Measurements from ENCODE around the gene RNF113B. TPM values are rescaled to one million over a fixed set of nuclear protein-coding genes. Genes with fewer than 3 reads are reported as not detected.
A peak's percentile ranks its signal among the peaks of the same experiment; 100 is the strongest.

RNF113B gene
- total and polyA plus RNA-seq, 4 donors = 0.64 TPM; not detected in 3

DNA sequence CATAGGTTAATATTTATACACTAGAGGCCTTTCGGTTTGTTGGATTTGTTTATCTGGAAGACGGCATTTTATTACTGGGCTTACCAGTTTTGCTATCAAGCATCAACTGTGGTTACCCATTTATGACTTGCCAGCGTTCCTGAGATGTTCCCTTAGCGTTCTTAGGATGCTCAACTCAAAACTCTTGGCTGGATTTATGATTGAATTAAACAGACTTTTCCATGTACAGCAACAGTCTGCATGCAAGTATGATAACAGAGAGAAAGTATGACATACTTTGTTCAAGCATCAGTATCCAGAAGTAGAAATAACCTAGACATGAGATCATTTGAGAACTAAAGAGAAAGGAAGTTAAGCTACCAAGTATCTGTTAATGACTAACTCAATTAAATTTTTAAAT lies 29.9 kb upstream of the RNF113B start:
- Histone ChIP-seq H3K36me3 (ENCODE audit: control insufficient read depth in 4 of 4, insufficient read depth in 3 of 4, low read depth in 1 of 4, low read length in 3 of 4) (no peaks in the 10 kb centered on the region), H3K27me3 (ENCODE audit: control insufficient read depth in 4 of 4, insufficient read depth in 4 of 4, low read length in 3 of 4) (no peaks in the 10 kb centered on the region), H3K4me3 (ENCODE audit: low read depth in 1 of 3, low read length in 3 of 3) (no peak overlapping the region), H3K9ac (ENCODE audit: low read depth in 1 of 2, low read length in 2 of 2) (no peak overlapping the region), H3K9me3 (ENCODE audit: control insufficient read depth in 4 of 4, low read length in 3 of 4) (peaks cover 0 to 3% (median 0%) of the 10 kb centered on the region in 4 donors), H3K4me1 (ENCODE audit: control insufficient read depth in 4 of 4, insufficient read depth in 4 of 4, low read length in 3 of 4) (peaks cover 1 to 24% (median 16%) of the 10 kb centered on the region in 4 donors), H3K27ac (ENCODE audit: low read depth in 1 of 2, low read length in 2 of 2) (peak overlapping the region in 1 of 2 donors; percentile 36)
- no peak for DNase-seq (ENCODE audit: low spot score)
- TF ChIP-seq, protein P1, sequence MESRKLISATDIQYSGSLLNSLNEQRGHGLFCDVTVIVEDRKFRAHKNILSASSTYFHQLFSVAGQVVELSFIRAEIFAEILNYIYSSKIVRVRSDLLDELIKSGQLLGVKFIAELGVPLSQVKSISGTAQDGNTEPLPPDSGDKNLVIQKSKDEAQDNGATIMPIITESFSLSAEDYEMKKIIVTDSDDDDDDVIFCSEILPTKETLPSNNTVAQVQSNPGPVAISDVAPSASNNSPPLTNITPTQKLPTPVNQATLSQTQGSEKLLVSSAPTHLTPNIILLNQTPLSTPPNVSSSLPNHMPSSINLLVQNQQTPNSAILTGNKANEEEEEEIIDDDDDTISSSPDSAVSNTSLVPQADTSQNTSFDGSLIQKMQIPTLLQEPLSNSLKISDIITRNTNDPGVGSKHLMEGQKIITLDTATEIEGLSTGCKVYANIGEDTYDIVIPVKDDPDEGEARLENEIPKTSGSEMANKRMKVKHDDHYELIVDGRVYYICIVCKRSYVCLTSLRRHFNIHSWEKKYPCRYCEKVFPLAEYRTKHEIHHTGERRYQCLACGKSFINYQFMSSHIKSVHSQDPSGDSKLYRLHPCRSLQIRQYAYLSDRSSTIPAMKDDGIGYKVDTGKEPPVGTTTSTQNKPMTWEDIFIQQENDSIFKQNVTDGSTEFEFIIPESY (IDR thresholded peaks at IDR 0.05) = no peak
- TF ChIP-seq, protein P2, sequence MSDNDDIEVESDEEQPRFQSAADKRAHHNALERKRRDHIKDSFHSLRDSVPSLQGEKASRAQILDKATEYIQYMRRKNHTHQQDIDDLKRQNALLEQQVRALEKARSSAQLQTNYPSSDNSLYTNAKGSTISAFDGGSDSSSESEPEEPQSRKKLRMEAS (IDR thresholded peaks at IDR 0.05) = no peak
- TF ChIP-seq RAD21 (IDR thresholded peaks at IDR 0.05) (no peak), TAF1 (conservative IDR thresholded peaks at IDR 0.05) (no peak), YY1 (IDR thresholded peaks at IDR 0.05) (no peak), NR2F2 (IDR thresholded peaks at IDR 0.05) (no peak), GABPA (IDR thresholded peaks at IDR 0.05 in 1 of 2, conservative IDR thresholded peaks at IDR 0.05 in 1 of 2) (no peak), JUND (IDR thresholded peaks at IDR 0.05) (no peak), RXRA (IDR thresholded peaks at IDR 0.05) (no peak)
- TF ChIP-seq, protein P3, sequence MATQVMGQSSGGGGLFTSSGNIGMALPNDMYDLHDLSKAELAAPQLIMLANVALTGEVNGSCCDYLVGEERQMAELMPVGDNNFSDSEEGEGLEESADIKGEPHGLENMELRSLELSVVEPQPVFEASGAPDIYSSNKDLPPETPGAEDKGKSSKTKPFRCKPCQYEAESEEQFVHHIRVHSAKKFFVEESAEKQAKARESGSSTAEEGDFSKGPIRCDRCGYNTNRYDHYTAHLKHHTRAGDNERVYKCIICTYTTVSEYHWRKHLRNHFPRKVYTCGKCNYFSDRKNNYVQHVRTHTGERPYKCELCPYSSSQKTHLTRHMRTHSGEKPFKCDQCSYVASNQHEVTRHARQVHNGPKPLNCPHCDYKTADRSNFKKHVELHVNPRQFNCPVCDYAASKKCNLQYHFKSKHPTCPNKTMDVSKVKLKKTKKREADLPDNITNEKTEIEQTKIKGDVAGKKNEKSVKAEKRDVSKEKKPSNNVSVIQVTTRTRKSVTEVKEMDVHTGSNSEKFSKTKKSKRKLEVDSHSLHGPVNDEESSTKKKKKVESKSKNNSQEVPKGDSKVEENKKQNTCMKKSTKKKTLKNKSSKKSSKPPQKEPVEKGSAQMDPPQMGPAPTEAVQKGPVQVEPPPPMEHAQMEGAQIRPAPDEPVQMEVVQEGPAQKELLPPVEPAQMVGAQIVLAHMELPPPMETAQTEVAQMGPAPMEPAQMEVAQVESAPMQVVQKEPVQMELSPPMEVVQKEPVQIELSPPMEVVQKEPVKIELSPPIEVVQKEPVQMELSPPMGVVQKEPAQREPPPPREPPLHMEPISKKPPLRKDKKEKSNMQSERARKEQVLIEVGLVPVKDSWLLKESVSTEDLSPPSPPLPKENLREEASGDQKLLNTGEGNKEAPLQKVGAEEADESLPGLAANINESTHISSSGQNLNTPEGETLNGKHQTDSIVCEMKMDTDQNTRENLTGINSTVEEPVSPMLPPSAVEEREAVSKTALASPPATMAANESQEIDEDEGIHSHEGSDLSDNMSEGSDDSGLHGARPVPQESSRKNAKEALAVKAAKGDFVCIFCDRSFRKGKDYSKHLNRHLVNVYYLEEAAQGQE (IDR thresholded peaks at IDR 0.05) = no peak
- 74% methylated on average over 4 of the region's 4 CpGs for WGBS

DNA sequence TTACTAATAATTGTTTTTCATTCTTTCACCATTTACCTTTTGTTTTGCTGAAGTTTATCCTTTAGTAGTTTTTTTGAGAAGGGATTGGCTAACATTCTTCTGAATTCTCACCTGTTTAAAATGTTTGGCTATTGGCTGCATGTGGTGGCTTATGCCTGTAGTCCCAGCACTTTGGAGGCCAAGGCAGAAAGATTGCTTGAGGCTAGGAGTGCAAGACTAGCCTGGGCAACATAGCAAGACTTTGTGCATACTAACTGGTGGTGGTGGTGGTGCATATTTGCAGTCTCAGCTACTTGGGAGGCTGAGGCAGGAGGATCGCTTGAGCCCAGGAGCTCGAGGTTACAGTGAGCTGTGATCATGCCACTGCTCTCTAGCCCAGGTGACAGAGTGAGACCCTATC lies 27.5 kb upstream of the RNF113B start:
- 93% methylated on average over 2 of the region's 2 CpGs for WGBS
- Histone ChIP-seq H3K4me1 (ENCODE audit: control insufficient read depth in 4 of 4, insufficient read depth in 4 of 4, low read length in 3 of 4) (peaks cover 7 to 36% (median 26%) of the 10 kb centered on the region in 4 donors), H3K9me3 (ENCODE audit: control insufficient read depth in 4 of 4, low read length in 3 of 4) (peaks cover 0 to 3% (median 0%) of the 10 kb centered on the region in 4 donors), H3K4me3 (ENCODE audit: low read depth in 1 of 3, low read length in 3 of 3) (no peak overlapping the region), H3K27ac (ENCODE audit: low read depth in 1 of 2, low read length in 2 of 2) (no peak overlapping the region), H3K9ac (ENCODE audit: low read depth in 1 of 2, low read length in 2 of 2) (no peak overlapping the region), H3K27me3 (ENCODE audit: control insufficient read depth in 4 of 4, insufficient read depth in 4 of 4, low read length in 3 of 4) (no peaks in the 10 kb centered on the region), H3K36me3 (ENCODE audit: control insufficient read depth in 4 of 4, insufficient read depth in 3 of 4, low read depth in 1 of 4, low read length in 3 of 4) (no peaks in the 10 kb centered on the region)
- DNase-seq (ENCODE audit: low spot score) = no peak
- TF ChIP-seq TAF1 (conservative IDR thresholded peaks at IDR 0.05) (no peak), JUND (IDR thresholded peaks at IDR 0.05) (no peak), FOXA2 (IDR thresholded peaks at IDR 0.05) (no peak), RAD21 (IDR thresholded peaks at IDR 0.05) (no peak), HNF4A (conservative IDR thresholded peaks at IDR 0.05) (no peak), EGR1 (IDR thresholded peaks at IDR 0.05; ENCODE audit: low read depth in 2 of 2) (no peak), GABPA (IDR thresholded peaks at IDR 0.05 in 1 of 2, conservative IDR thresholded peaks at IDR 0.05 in 1 of 2) (no peak), SP1 (IDR thresholded peaks at IDR 0.05) (no peak), NR2F2 (IDR thresholded peaks at IDR 0.05) (no peak), YY1 (IDR thresholded peaks at IDR 0.05) (no peak), HNF4G (IDR thresholded peaks at IDR 0.05) (no peak), FOXA1 (IDR thresholded peaks at IDR 0.05) (no peak), RXRA (IDR thresholded peaks at IDR 0.05) (no peak)
- TF ChIP-seq, protein P4, sequence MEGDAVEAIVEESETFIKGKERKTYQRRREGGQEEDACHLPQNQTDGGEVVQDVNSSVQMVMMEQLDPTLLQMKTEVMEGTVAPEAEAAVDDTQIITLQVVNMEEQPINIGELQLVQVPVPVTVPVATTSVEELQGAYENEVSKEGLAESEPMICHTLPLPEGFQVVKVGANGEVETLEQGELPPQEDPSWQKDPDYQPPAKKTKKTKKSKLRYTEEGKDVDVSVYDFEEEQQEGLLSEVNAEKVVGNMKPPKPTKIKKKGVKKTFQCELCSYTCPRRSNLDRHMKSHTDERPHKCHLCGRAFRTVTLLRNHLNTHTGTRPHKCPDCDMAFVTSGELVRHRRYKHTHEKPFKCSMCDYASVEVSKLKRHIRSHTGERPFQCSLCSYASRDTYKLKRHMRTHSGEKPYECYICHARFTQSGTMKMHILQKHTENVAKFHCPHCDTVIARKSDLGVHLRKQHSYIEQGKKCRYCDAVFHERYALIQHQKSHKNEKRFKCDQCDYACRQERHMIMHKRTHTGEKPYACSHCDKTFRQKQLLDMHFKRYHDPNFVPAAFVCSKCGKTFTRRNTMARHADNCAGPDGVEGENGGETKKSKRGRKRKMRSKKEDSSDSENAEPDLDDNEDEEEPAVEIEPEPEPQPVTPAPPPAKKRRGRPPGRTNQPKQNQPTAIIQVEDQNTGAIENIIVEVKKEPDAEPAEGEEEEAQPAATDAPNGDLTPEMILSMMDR (IDR thresholded peaks at IDR 0.05; ENCODE audit: low read depth, low read length, missing input control) = no peak
- TF ChIP-seq, protein P5, sequence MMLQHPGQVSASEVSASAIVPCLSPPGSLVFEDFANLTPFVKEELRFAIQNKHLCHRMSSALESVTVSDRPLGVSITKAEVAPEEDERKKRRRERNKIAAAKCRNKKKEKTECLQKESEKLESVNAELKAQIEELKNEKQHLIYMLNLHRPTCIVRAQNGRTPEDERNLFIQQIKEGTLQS (IDR thresholded peaks at IDR 0.05) = no peak
- TF ChIP-seq, protein P3 (IDR thresholded peaks at IDR 0.05) = no peak
- TF ChIP-seq, protein P2 (IDR thresholded peaks at IDR 0.05) = no peak
